Right lobe of liver (tissue), 6 donors: ENCODE data around the gene RPL9. TPM values are rescaled to one million over a fixed set of nuclear protein-coding genes. Genes with fewer than 3 reads are reported as not detected.
A peak's percentile ranks its signal among the peaks of the same experiment; 100 is the strongest.

Experiments used
- ATAC-seq, 4 donors: fragments of 200-7000 bp; cut with Tn5 transposase; one replicate each; pipeline ENCODE4 v1.9.1; 2020; ENCODE audit warnings: mild to moderate bottlenecking in 4 of 4, moderate library complexity in 4 of 4
- DNase-seq, 3 donors: peaks; one replicate each; pipeline ENCODE4 v3.0.0-alpha.2; 2020
- H3K27ac ChIP-seq, 3 donors: fragments of 200-600 bp; one replicate each; pipeline ENCODE4 v1.8.0; 2022
- H3K27me3 ChIP-seq, 2 donors: fragments of 200-600 bp; one replicate each; pipeline ENCODE4 v1.8.0; 2022
- H3K36me3 ChIP-seq, 4 donors: fragments of 200-600 bp; sonication (generic) in 1 of 4; one replicate each; pipeline versions ENCODE4 v1.5.1 to v1.8.0; 2017 to 2022; ENCODE audit warnings: control low read depth in 1 of 4
- H3K4me1 ChIP-seq, 4 donors: fragments of 200-600 bp; sonication (generic) in 1 of 4; one replicate each; pipeline versions ENCODE4 v1.5.1 to v1.8.0; 2017 to 2022; ENCODE audit warnings: control low read depth in 1 of 4
- H3K4me3 ChIP-seq, 3 donors: fragments of 200-600 bp; one replicate each; pipeline ENCODE4 v1.8.0; 2022
- H3K9me3 ChIP-seq, 4 donors: fragments of 200-600 bp; sonication (generic) in 1 of 4; one replicate each; pipeline versions ENCODE4 v1.5.1 to v1.8.0; 2017 to 2022; ENCODE audit warnings: control low read depth in 1 of 4
- CTCF ChIP-seq, 4 donors: fragments of 200-600 bp in 3 of 4; fragments of 450-650 bp in 1 of 4; IDR thresholded peaks; one replicate each; pipeline versions ENCODE4 v1.5.1 to v1.8.0; 2016 to 2022; ENCODE audit warnings: antibody characterized with exemption in 4 of 4, mild to moderate bottlenecking in 2 of 4
- POLR2A ChIP-seq: fragments of 450-650 bp; IDR thresholded peaks from one replicate; pipeline ENCODE4 v1.6.1; 2017; ENCODE audit warnings: antibody characterized with exemption, mild to moderate bottlenecking
- WGBS: methylation state at CpG from one replicate; pipeline ENCODE4 v1.1.6; 2018; ENCODE audit warnings: low coverage, low lambda C conversion rate; ENCODE audit not compliant: insufficient coverage; ENCODE audit errors: missing lambda C conversion rate; 5-methylcytosine and 5-hydroxymethylcytosine counted together
- intact Hi-C, 2 donors: fragments of 100-400 bp; cut with DNase I; formaldehyde crosslinking; loops; one replicate each; pipeline versions ENCODE4 v1.11.2 to v1.14.1; 2022
- microRNA-seq, 2 donors: library from miRNA; unstranded; fragments of <30 nt; microRNA quantifications; one replicate each; pipeline ENCODE4, GENCODE V29; 2019 to 2020
- small RNA-seq, 2 experiments: library from RNA; depleted of rRNA; stranded (forward); fragments of <200 nt; gene quantifications; one replicate each; pipeline ENCODE3, GENCODE V24; 2016
- total RNA-seq, 6 experiments: library from RNA; depleted of rRNA in 2 of 6; stranded (reverse); fragments of >200 nt in 2 of 6; fragmentation: NEBNext Ultra II Directional in 3 of 6; extraction: Animal tissue kit (Norgen Biotek cat#: 25700) in 3 of 6; gene quantifications; one replicate each; pipeline versions ENCODE4 v1.1.0 to v1.2.4, GENCODE V29; 2016 to 2023
- donor health status: DM: no; HTN: yes; CAD: no.
- donor health status: DM: no; HTN: no; CAD: no.
- donor health status: DM: no; HTN: no; CAD: no.
- donor health status: DM: no; HTN: yes; CAD: no.
- donor health status: DM: no; HTN: yes; CAD: no.

Gene RPL9
- total RNA-seq, 6 experiments from 2014 or later, result 353 to 1,546 (median 454) TPM

- no peaks in the 10 kb centered on the region for H3K9me3 ChIP-seq
- H3K27me3 ChIP-seq, result no peaks in the 10 kb centered on the region
- peak overlapping the region; percentile 71 to 94 (median 90) for H3K27ac ChIP-seq
- ATAC-seq, result peak in 3 of 4 donors; percentile 6 to 17 (median 7)
- H3K4me1 ChIP-seq, result peaks cover 0 to 17% (median 5%) of the 10 kb centered on the region in 4 donors
- 5% methylated on average over 5 of the region's 5 CpGs for WGBS
- intact Hi-C loops, result no loop called here
- H3K4me3 ChIP-seq, result peak overlapping the region; percentile 29 to 62 (median 50)
- DNase-seq, result no peak
- H3K36me3 ChIP-seq, result no peaks in the 10 kb centered on the region
- TF ChIP-seq CTCF (IDR thresholded peaks at IDR 0.05), result peak in 3 of 4 donors; percentile 10 to 21 (median 16)
- no peak for TF ChIP-seq POLR2A
Measured at GRCh38 chr4:39410415-39410814, 48.3 kb downstream of the RPL9 start.

GRCh38 chr4:39407584-39407885, 51.2 kb downstream of the RPL9 start:
- H3K4me1 ChIP-seq, result no peaks in the 10 kb centered on the region
- H3K36me3 ChIP-seq, result no peaks in the 10 kb centered on the region
- WGBS, result 17% methylated on average over 1 of the region's 1 CpG
- no peak for TF ChIP-seq CTCF (IDR thresholded peaks at IDR 0.05)
- no peak for TF ChIP-seq POLR2A
- peak overlapping the region; percentile 52 to 94 (median 90) for H3K27ac ChIP-seq
- intact Hi-C loops, result no loop called here
- no peaks in the 10 kb centered on the region for H3K9me3 ChIP-seq
- H3K4me3 ChIP-seq, result peak overlapping the region; percentile 29 to 62 (median 50)
- DNase-seq (no peak), ATAC-seq (peak; percentile 16 to 50 (median 36))
- H3K27me3 ChIP-seq, result no peaks in the 10 kb centered on the region

- WGBS, result 21% methylated on average over 12 of the region's 12 CpGs
- TF ChIP-seq CTCF (IDR thresholded peaks at IDR 0.05) (no peak), POLR2A (peak; percentile 97)
- peak within 1 kb of the TSS; percentile 52 to 94 (median 90) for H3K27ac ChIP-seq
- H3K4me1 ChIP-seq, result no peaks in the 10 kb centered on the region
- no peaks in the 10 kb centered on the region for H3K27me3 ChIP-seq
- intact Hi-C loops, result no loop called here
- DNase-seq (peak; percentile 59 to 80 (median 75)), ATAC-seq (peak; percentile 78 to 88 (median 83))
- H3K9me3 ChIP-seq, result no peaks in the 10 kb centered on the region
- peak within 1 kb of the TSS; percentile 29 to 62 (median 50) for H3K4me3 ChIP-seq
- H3K36me3 ChIP-seq, result no peaks in the 10 kb centered on the region
Measured at GRCh38 chr4:39406763-39407583, 51.7 kb downstream of the RPL9 start, which contains the start of gene KLB. KLB (plus strand) TSS chr4:39406930; CDS start chr4:39406950, 20 bp downstream.

Small RNA genes within 50 kb of the gene (microRNA-seq; reads per million reads assigned to microRNA genes)
- 0 reads per million in 2 donors for gene MIR5591

Small RNA genes within 50 kb of the gene (small RNA-seq; reads per million reads assigned to genes)
- gene MIR5591 (0 reads per million in 2 experiments), gene RF00019 (0 reads per million in 2 experiments)

Other genes starting within 250 kb of the RPL9 start
- 10 to 100 TPM; 17.5 to 29.7 (median 24.6) TPM for gene RFC1, start 92.6 kb downstream of the RPL9 start, total RNA-seq
- gene KLB, start 52.0 kb downstream of the RPL9 start, total RNA-seq, result 10 to 100 TPM; 12.3 to 54.5 (median 17.5) TPM
- gene LIAS, start 134 bp upstream of the RPL9 start, total RNA-seq, result 10 to 100 TPM in 4 of 6 experiments, 1 to 10 TPM in 2; 7.0 to 20.4 (median 13.1) TPM
- gene UGDH, start 68.5 kb upstream of the RPL9 start, total RNA-seq, result 100 to 1,000 TPM; 134 to 647 (median 244) TPM
- gene SMIM14, start 179.9 kb upstream of the RPL9 start, total RNA-seq, result 100 to 1,000 TPM in 3 of 6 experiments, 10 to 100 TPM in 3; 54.0 to 224 (median 124) TPM
- 10 to 100 TPM; 20.5 to 54.8 (median 44.0) TPM for gene UBE2K, start 239.2 kb upstream of the RPL9 start, total RNA-seq